ENCODE measurements around the gene WDR88.

DNA sequence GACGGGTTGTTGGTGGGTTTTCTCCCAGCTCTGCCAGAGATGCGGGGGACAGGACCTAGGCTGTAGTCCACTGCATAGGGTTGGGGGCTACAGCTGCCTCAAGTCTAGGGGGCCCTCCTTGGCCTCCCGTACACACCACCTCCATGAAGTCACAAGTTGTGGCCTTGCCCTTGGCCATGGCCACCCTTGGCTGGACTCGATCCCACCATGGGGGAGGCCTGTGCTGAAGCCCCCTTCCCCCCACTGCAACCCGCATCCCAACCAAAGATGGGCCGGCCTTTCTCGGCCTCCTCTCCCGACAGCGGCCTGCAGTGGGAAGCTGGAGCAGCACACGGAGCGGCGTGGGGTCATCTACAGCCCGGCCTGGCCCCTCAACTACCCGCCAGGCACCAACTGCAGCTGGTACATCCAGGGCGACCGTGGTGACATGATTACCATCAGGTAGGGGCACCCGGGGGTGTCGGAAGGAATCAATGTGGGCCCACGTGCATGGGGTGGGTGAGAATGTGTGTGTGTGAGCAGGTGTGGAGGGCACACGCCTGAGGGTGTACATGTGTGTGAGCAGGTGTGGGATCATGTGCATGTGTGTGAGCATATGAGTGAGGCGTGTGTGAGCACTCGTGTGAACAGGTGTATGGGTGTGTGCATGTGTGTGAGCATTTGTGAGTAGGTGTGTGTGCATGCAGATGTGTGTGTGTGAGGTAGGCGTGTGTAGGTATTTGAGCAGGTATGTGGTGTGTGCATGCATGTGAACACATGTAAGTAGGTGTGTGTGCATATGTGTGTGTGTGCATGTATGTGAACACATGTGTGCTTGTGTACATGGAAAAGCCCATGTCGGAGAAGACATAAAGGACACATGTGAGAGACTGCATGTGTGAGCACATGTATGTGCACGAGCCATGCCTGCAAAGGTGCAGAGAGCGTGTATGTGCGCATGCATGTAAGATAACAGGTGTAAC, 70.9 kb downstream of the WDR88 start:
- TF ChIP-seq, protein P1, sequence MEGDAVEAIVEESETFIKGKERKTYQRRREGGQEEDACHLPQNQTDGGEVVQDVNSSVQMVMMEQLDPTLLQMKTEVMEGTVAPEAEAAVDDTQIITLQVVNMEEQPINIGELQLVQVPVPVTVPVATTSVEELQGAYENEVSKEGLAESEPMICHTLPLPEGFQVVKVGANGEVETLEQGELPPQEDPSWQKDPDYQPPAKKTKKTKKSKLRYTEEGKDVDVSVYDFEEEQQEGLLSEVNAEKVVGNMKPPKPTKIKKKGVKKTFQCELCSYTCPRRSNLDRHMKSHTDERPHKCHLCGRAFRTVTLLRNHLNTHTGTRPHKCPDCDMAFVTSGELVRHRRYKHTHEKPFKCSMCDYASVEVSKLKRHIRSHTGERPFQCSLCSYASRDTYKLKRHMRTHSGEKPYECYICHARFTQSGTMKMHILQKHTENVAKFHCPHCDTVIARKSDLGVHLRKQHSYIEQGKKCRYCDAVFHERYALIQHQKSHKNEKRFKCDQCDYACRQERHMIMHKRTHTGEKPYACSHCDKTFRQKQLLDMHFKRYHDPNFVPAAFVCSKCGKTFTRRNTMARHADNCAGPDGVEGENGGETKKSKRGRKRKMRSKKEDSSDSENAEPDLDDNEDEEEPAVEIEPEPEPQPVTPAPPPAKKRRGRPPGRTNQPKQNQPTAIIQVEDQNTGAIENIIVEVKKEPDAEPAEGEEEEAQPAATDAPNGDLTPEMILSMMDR (IDR thresholded peaks at IDR 0.05; ENCODE audit: insufficient read depth, low read depth, low read length): no peak
- TF ChIP-seq EZH2 (IDR thresholded peaks at IDR 0.05; ENCODE audit: insufficient read depth, low read length): no peak

All from astrocyte (in vitro differentiated cells and primary cell).